Astrocyte (in vitro differentiated cells and primary cell): ENCODE results near the gene HEATR1.

Experiments used
- CTCF ChIP-seq: IDR thresholded peaks from 2 replicates; pipeline ENCODE4 v1.5.1; 2011; ENCODE audit warnings: low read depth, mild to moderate bottlenecking, inconsistent platforms, low read length, moderate library complexity; ENCODE audit not compliant: insufficient read depth
- EZH2 ChIP-seq: IDR thresholded peaks from 2 replicates; pipeline ENCODE4 v1.6.1; 2012; ENCODE audit warnings: mild to moderate bottlenecking, low read length, inconsistent platforms; ENCODE audit not compliant: insufficient read depth

DNA sequence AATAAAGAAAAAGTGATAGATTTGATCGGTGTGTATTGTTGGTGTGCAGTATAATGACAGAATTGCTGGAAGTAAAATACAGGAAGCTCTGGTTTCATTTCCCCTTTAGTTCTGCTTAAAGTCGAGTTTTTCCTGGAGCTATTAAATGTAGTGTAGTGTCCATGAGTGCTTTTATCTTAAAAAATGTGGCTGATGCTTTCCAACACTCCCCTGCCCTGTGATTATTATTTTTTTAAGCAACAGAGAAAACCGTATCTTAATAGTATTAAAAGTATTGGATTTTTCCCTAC, 79.5 kb downstream of the HEATR1 start:
- TF ChIP-seq CTCF (no peak), EZH2 (no peak)
